KOPT-K1 (cell line): ENCODE data around the gene MYEOV.

Experiments used
- H3K27ac ChIP-seq: fragments of 200-600 bp; sonication (generic); 2 replicates; pipeline ENCODE4 v1.5.1; 2016; ENCODE audit warnings: antibody characterized with exemption, mild to moderate bottlenecking, low read depth, low read length; ENCODE audit not compliant: poor library complexity, severe bottlenecking
- H3K36me3 ChIP-seq: fragments of 200-600 bp; sonication (generic); 2 replicates; pipeline ENCODE4 v1.5.1; 2017; ENCODE audit warnings: antibody characterized with exemption, mild to moderate bottlenecking, low read length, moderate library complexity; ENCODE audit not compliant: insufficient read depth
- H3K9me3 ChIP-seq: fragments of 200-600 bp; sonication (generic); 2 replicates; pipeline ENCODE4 v1.5.1; 2017; ENCODE audit warnings: antibody characterized with exemption, low read length, mild to moderate bottlenecking; ENCODE audit not compliant: insufficient read depth, poor library complexity, severe bottlenecking

The MYEOV gene

GRCh38 chr11:69293819-69294505 is at the start of gene MYEOV:
Gene MYEOV (plus strand): TSS chr11:69294155. CDS start chr11:69295355, 1,200 bp downstream.
- H3K9me3 ChIP-seq: no peaks in the 10 kb centered on the region
- H3K36me3 ChIP-seq: no peaks in the 10 kb centered on the region
- H3K27ac ChIP-seq: no peak within 1 kb of the TSS

- Histone ChIP-seq H3K36me3 (no peaks in the 10 kb centered on the region), H3K27ac (no peak overlapping the region), H3K9me3 (no peaks in the 10 kb centered on the region)
These were observed 49.7 kb upstream of the MYEOV start for GRCh38 chr11:69244266-69244665.

GRCh38 chr11:69245041-69245440 is 48.9 kb upstream of the MYEOV start:
- Histone ChIP-seq H3K36me3 (no peaks in the 10 kb centered on the region), H3K9me3 (no peaks in the 10 kb centered on the region), H3K27ac (no peak overlapping the region)

- Histone ChIP-seq H3K36me3 (no peaks in the 10 kb centered on the region), H3K9me3 (no peaks in the 10 kb centered on the region), H3K27ac (no peak overlapping the region)
These were observed 48.2 kb upstream of the MYEOV start for GRCh38 chr11:69245491-69246345.

- H3K36me3 ChIP-seq: no peaks in the 10 kb centered on the region
- H3K9me3 ChIP-seq: peaks cover 16% of the 10 kb centered on the region
- no peak overlapping the region for H3K27ac ChIP-seq
These were observed 44.4 kb upstream of the MYEOV start for GRCh38 chr11:69249311-69250185.

GRCh38 chr11:69250186-69251056 is 43.5 kb upstream of the MYEOV start:
- Histone ChIP-seq H3K36me3 (no peaks in the 10 kb centered on the region), H3K9me3 (peaks cover 22% of the 10 kb centered on the region), H3K27ac (no peak overlapping the region)

- Histone ChIP-seq H3K27ac (no peak overlapping the region), H3K9me3 (peaks cover 28% of the 10 kb centered on the region), H3K36me3 (no peaks in the 10 kb centered on the region)
These were observed 42.9 kb upstream of the MYEOV start for GRCh38 chr11:69251057-69251393.

GRCh38 chr11:69251639-69252489 is 42.1 kb upstream of the MYEOV start:
- H3K27ac ChIP-seq: no peak overlapping the region
- no peaks in the 10 kb centered on the region for H3K36me3 ChIP-seq
- peaks cover 32% of the 10 kb centered on the region for H3K9me3 ChIP-seq

GRCh38 chr11:69252490-69252837 is 41.5 kb upstream of the MYEOV start:
- Histone ChIP-seq H3K27ac (no peak overlapping the region), H3K36me3 (no peaks in the 10 kb centered on the region), H3K9me3 (peaks cover 32% of the 10 kb centered on the region)

- H3K36me3 ChIP-seq: no peaks in the 10 kb centered on the region
- H3K27ac ChIP-seq: no peak overlapping the region
- peaks cover 32% of the 10 kb centered on the region for H3K9me3 ChIP-seq
These were observed 40.9 kb upstream of the MYEOV start for GRCh38 chr11:69253028-69253427.

GRCh38 chr11:69257134-69257533 is 36.8 kb upstream of the MYEOV start:
- H3K36me3 ChIP-seq: no peaks in the 10 kb centered on the region
- H3K9me3 ChIP-seq: peaks cover 39% of the 10 kb centered on the region
- H3K27ac ChIP-seq: no peak overlapping the region

- H3K27ac ChIP-seq: no peak overlapping the region
- no peaks in the 10 kb centered on the region for H3K36me3 ChIP-seq
These were observed 35.9 kb upstream of the MYEOV start for GRCh38 chr11:69257838-69258658.

GRCh38 chr11:69259096-69259495 is 34.9 kb upstream of the MYEOV start:
- H3K27ac ChIP-seq: no peak overlapping the region
- H3K9me3 ChIP-seq: peaks cover 25% of the 10 kb centered on the region
- no peaks in the 10 kb centered on the region for H3K36me3 ChIP-seq

More at GRCh38 chr11:69257838-69258658, 35.9 kb upstream of the MYEOV start:
- peaks cover 30% of the 10 kb centered on the region for H3K9me3 ChIP-seq
